ENCODE measurements around the gene SNX32. TPM values are rescaled to one million over a fixed set of nuclear protein-coding genes. Genes with fewer than 3 reads are reported as not detected.

SNX32 gene
- total and polyA plus RNA-seq, 2 of the 13 experiments (the other 11 are each of a cell fraction or from before 2014, with no cell fraction given) = 0.09 to 0.34 TPM

GRCh38 chr11:65854161-65854592 is 20.4 kb downstream of the SNX32 start (continued):
- peak; percentile 48; the same call in 1 of the 2 replicates for TF ChIP-seq PATZ1 (CRISPR knock-in tag; IDR thresholded peaks at IDR 0.05)
- TF ChIP-seq POLR2G (IDR thresholded peaks at IDR 0.05; ENCODE audit: low read depth, low read length) = peak; percentile 17; the same call in 1 of the 2 replicates
- TF ChIP-seq FOXK1 (CRISPR knock-in tag; IDR thresholded peaks at IDR 0.05; ENCODE audit: borderline replicate concordance, low read depth) = 0 out of 2 replicates have a peak, but pooled peaks have one; percentile 22
- no peak for TF ChIP-seq HIC2 (CRISPR knock-in tag; IDR thresholded peaks at IDR 0.05; ENCODE audit: low read depth)
- peak; percentile 66 for TF ChIP-seq SAP130 (CRISPR knock-in tag; IDR thresholded peaks at IDR 0.05; ENCODE audit: low read depth)
- 0 out of 2 replicates have a peak, but pooled peaks have one; percentile 46 for TF ChIP-seq KLF12 (CRISPR knock-in tag; IDR thresholded peaks at IDR 0.05; ENCODE audit: borderline replicate concordance)
- TF ChIP-seq FOXP4 (CRISPR knock-in tag; IDR thresholded peaks at IDR 0.05) = 0 out of 2 replicates have a peak, but pooled peaks have one; percentile 31
- TF ChIP-seq NR2C2 (CRISPR knock-in tag; IDR thresholded peaks at IDR 0.05; ENCODE audit: borderline replicate concordance) = peak; percentile 50; the same call in 1 of the 2 replicates
- no peak for TF ChIP-seq SRY (CRISPR knock-in tag; IDR thresholded peaks at IDR 0.05)
- TF ChIP-seq CREM (IDR thresholded peaks at IDR 0.05) = peak; percentile 38; the same call in 1 of the 2 replicates
- no peak for TF ChIP-seq CREM (CRISPR knock-in tag; IDR thresholded peaks at IDR 0.05)
- 0 out of 2 replicates have a peak, but pooled peaks have one; percentile 28 for TF ChIP-seq ZFP90 (CRISPR knock-in tag; IDR thresholded peaks at IDR 0.05; ENCODE audit: borderline replicate concordance)
